HG03280 (cell line): ENCODE measurements around the gene COL18A1.
"Not testable (repeated sequence)": the region's sequence is repeated elsewhere in the genome, so short reads cannot be mapped to it uniquely, and the experiment has no call there.

Experiments
- ATAC-seq: cut with Tn5 transposase; IDR thresholded peaks from one replicate; pipeline ENCODE4 v1.9.1; 2021; ENCODE audit warnings: mild to moderate bottlenecking, moderate library complexity; ENCODE audit not compliant: unreplicated experiment

The COL18A1 gene

GRCh38 chr21:45551783-45552695 is 147.1 kb downstream of the COL18A1 start:
- ATAC-seq, result no peak

- no peak for ATAC-seq
Observed at GRCh38 chr21:45552696-45553391, 147.9 kb downstream of the COL18A1 start.

- ATAC-seq, result peak; percentile 59
Observed at GRCh38 chr21:45554477-45555175, 149.7 kb downstream of the COL18A1 start.

GRCh38 chr21:45555251-45555556 is 150.2 kb downstream of the COL18A1 start:
- ATAC-seq, result no peak

- ATAC-seq, result peak; percentile 65
Observed at GRCh38 chr21:45555557-45556301, 150.8 kb downstream of the COL18A1 start.

GRCh38 chr21:45556302-45556644 is 151.3 kb downstream of the COL18A1 start:
- no peak for ATAC-seq

- ATAC-seq, result no peak
Observed at GRCh38 chr21:45556645-45557615, 152.0 kb downstream of the COL18A1 start.

GRCh38 chr21:45557616-45558043 is 152.7 kb downstream of the COL18A1 start:
- ATAC-seq, result no peak

- no peak for ATAC-seq
Observed at GRCh38 chr21:45558044-45558721, 153.2 kb downstream of the COL18A1 start.

GRCh38 chr21:45559216-45560105 is 154.5 kb downstream of the COL18A1 start:
- ATAC-seq, result no peak

GRCh38 chr21:45560106-45561021 is 155.4 kb downstream of the COL18A1 start:
- no peak for ATAC-seq

GRCh38 chr21:45561241-45561640 is 156.3 kb downstream of the COL18A1 start:
- ATAC-seq, result not testable (repeated sequence)

GRCh38 chr21:45562402-45562801 is 157.4 kb downstream of the COL18A1 start:
- no peak for ATAC-seq

- no peak for ATAC-seq
Observed at GRCh38 chr21:45562965-45563364, 158.0 kb downstream of the COL18A1 start.
